ENCODE data around the gene FAM174B. TPM values are rescaled to one million over a fixed set of nuclear protein-coding genes. Genes with fewer than 3 reads are reported as not detected.

Gene FAM174B
- total and polyA plus RNA-seq, 10 of the 15 experiments (the other 5 are each of a cell fraction or from before 2014, with no cell fraction given): 0.71 to 15.9 (median 4.2) TPM

DNA sequence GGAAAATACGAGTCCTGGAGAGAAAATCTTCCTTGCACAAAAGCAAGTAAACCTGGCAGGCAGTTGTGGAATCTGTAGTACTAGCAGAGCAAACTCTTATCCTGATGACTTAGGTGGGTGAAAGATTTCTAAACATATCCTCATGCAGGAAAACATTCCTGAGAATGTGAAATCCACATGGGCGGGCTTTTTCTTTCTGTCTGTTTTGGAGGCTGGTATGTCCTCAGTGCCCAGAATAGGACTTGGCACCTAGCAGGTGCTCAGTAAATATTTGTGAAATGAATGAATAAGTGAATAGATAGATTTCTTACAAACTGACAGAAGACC is 53.3 kb downstream of the FAM174B start:
- no peaks in the 10 kb centered on the region for H3K79me2 ChIP-seq (ENCODE audit: control insufficient read depth, insufficient read depth, low read length)
- TF ChIP-seq NBN (IDR thresholded peaks at IDR 0.05): no peak
- TF ChIP-seq ASH2L (IDR thresholded peaks at IDR 0.05; ENCODE audit: borderline replicate concordance, low read depth): no peak
- no peak for TF ChIP-seq YBX1 (IDR thresholded peaks at IDR 0.05)
- no peak for TF ChIP-seq BCL11A (IDR thresholded peaks at IDR 0.05; ENCODE audit: low read depth, low read length)
- TF ChIP-seq CREM (IDR thresholded peaks at IDR 0.05; ENCODE audit: low read depth): no peak
- TF ChIP-seq GABPA (IDR thresholded peaks at IDR 0.05; ENCODE audit: low read depth): no peak
- no peak for TF ChIP-seq HDAC2 (IDR thresholded peaks at IDR 0.05)
- no peak for TF ChIP-seq FOS (IDR thresholded peaks at IDR 0.05; ENCODE audit: borderline replicate concordance, extremely low read depth, insufficient read length)
- TF ChIP-seq IKZF2 (IDR thresholded peaks at IDR 0.05): no peak
- no peak for TF ChIP-seq CBX5 (IDR thresholded peaks at IDR 0.05; ENCODE audit: low read depth)
- TF ChIP-seq, protein P1, sequence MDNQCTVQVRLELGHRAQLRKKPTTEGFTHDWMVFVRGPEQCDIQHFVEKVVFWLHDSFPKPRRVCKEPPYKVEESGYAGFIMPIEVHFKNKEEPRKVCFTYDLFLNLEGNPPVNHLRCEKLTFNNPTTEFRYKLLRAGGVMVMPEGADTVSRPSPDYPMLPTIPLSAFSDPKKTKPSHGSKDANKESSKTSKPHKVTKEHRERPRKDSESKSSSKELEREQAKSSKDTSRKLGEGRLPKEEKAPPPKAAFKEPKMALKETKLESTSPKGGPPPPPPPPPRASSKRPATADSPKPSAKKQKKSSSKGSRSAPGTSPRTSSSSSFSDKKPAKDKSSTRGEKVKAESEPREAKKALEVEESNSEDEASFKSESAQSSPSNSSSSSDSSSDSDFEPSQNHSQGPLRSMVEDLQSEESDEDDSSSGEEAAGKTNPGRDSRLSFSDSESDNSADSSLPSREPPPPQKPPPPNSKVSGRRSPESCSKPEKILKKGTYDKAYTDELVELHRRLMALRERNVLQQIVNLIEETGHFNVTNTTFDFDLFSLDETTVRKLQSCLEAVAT (IDR thresholded peaks at IDR 0.05): no peak
- TF ChIP-seq TARDBP (IDR thresholded peaks at IDR 0.05; ENCODE audit: borderline replicate concordance): no peak
- TF ChIP-seq, protein P2, sequence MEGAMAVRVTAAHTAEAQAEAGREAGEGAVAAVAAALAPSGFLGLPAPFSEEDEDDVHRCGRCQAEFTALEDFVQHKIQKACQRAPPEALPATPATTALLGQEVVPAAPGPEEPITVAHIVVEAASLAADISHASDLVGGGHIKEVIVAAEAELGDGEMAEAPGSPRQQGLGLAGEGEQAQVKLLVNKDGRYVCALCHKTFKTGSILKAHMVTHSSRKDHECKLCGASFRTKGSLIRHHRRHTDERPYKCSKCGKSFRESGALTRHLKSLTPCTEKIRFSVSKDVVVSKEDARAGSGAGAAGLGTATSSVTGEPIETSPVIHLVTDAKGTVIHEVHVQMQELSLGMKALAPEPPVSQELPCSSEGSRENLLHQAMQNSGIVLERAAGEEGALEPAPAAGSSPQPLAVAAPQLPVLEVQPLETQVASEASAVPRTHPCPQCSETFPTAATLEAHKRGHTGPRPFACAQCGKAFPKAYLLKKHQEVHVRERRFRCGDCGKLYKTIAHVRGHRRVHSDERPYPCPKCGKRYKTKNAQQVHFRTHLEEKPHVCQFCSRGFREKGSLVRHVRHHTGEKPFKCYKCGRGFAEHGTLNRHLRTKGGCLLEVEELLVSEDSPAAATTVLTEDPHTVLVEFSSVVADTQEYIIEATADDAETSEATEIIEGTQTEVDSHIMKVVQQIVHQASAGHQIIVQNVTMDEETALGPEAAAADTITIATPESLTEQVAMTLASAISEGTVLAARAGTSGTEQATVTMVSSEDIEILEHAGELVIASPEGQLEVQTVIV (IDR thresholded peaks at IDR 0.05; ENCODE audit: borderline replicate concordance, partially characterized antibody): no peak
- TF ChIP-seq ETV6 (conservative IDR thresholded peaks at IDR 0.05 in 1 of 2, IDR thresholded peaks at IDR 0.05 in 1 of 2; ENCODE audit: borderline replicate concordance in 1 of 2, low read depth in 1 of 2): no peak
- TF ChIP-seq IKZF1 (conservative IDR thresholded peaks at IDR 0.05): no peak
- TF ChIP-seq CHD1 (IDR thresholded peaks at IDR 0.05; ENCODE audit: low read depth, low read length): no peak
- no peak for TF ChIP-seq TAF1 (IDR thresholded peaks at IDR 0.05; ENCODE audit: borderline replicate concordance, low read depth, low read length)
- no peak for TF ChIP-seq NR2C1 (IDR thresholded peaks at IDR 0.05)
- ChIA-PET CTCF (no interaction called here), RAD21 (ENCODE audit: unreplicated experiment) (no interaction called here), POLR2A (no interaction called here), SMC1A (ENCODE audit: uncharacterized antibody, unreplicated experiment) (no interaction called here)
- in situ Hi-C loops (cut with MboI): no loop called here
- H3K27ac ChIP-seq (ENCODE audit: control insufficient read depth, insufficient read depth): no peak overlapping the region
- no peak overlapping the region for H3K4me2 ChIP-seq (ENCODE audit: control insufficient read depth, insufficient read depth)
- H3K27me3 ChIP-seq (replicated peaks in 1 of 2; ENCODE audit: control insufficient read depth in 2 of 2, insufficient read depth in 2 of 2, low read length in 1 of 2): peaks cover 0 to 2% of the 10 kb centered on the region in 2 experiments; a peak in 1 of 4 replicates
- no peaks in the 10 kb centered on the region for H4K20me1 ChIP-seq (ENCODE audit: control insufficient read depth, insufficient read depth)
- H3K4me3 ChIP-seq: no peak overlapping the region
- DNase-seq (ENCODE audit: low read depth, low spot score): no peak
- WGBS (ENCODE audit: insufficient coverage, insufficient replicate concordance, low lambda C conversion rate, missing lambda C conversion rate): 39% methylated on average over 2 of the region's 2 CpGs
- H3K9me3 ChIP-seq (replicated peaks; ENCODE audit: control insufficient read depth, insufficient read depth, low read length): no peaks in the 10 kb centered on the region
- intact Hi-C loops (cut with micrococcal nuclease; ENCODE audit: unreplicated experiment): no loop called here
- no peaks in the 10 kb centered on the region for H3K36me3 ChIP-seq (ENCODE audit: control insufficient read depth in 2 of 2, insufficient read depth in 2 of 2, low read length in 1 of 2)
- H3K4me1 ChIP-seq (ENCODE audit: control insufficient read depth, insufficient read depth, low read length): no peaks in the 10 kb centered on the region
- no peak for ATAC-seq
- H3K9ac ChIP-seq (ENCODE audit: control insufficient read depth, insufficient read depth, low read length): no peak overlapping the region
- no TSS peak for BruUV-seq (replicated peaks)
- no peak overlapping the region for H2AFZ ChIP-seq (ENCODE audit: control insufficient read depth, low read depth, low read length)
- no peak for FAIRE-seq
